GM18868 (cell line): ENCODE data around the gene BMF.

ENCODE experiments used
- ATAC-seq: cut with Tn5 transposase; IDR thresholded peaks from one replicate; pipeline ENCODE4 v1.9.1; 2021; ENCODE audit warnings: mild to moderate bottlenecking, moderate library complexity; ENCODE audit not compliant: unreplicated experiment

Gene BMF

GRCh38 chr15:40069178-40070165, 39.2 kb downstream of the BMF start:
- peak; percentile 62 for ATAC-seq

GRCh38 chr15:40067921-40068624, 40.6 kb downstream of the BMF start:
- no peak for ATAC-seq

- no peak for ATAC-seq
Observed at GRCh38 chr15:40066589-40066988, 42.1 kb downstream of the BMF start.

- ATAC-seq: no peak
Observed at GRCh38 chr15:40065166-40065565, 43.5 kb downstream of the BMF start.

- ATAC-seq: peak; percentile 65
Observed at GRCh38 chr15:40064231-40064894, 44.3 kb downstream of the BMF start.

- no peak for ATAC-seq
Observed at GRCh38 chr15:40063563-40064011, 45.1 kb downstream of the BMF start.

GRCh38 chr15:40062816-40063562, 45.7 kb downstream of the BMF start:
- ATAC-seq: no peak

GRCh38 chr15:40061212-40061901, 47.3 kb downstream of the BMF start:
- ATAC-seq: peak; percentile 38

GRCh38 chr15:40060236-40060961, 48.3 kb downstream of the BMF start:
- no peak for ATAC-seq

- no peak for ATAC-seq
Observed at GRCh38 chr15:40059821-40060220, 48.9 kb downstream of the BMF start.

GRCh38 chr15:40058476-40059140, 50.1 kb downstream of the BMF start:
- ATAC-seq: no peak

- no peak for ATAC-seq
Observed at GRCh38 chr15:40055576-40056293, 52.9 kb downstream of the BMF start.

GRCh38 chr15:40054855-40055575, 53.7 kb downstream of the BMF start:
- ATAC-seq: peak; percentile 67

- peak; percentile 48 for ATAC-seq
Observed at GRCh38 chr15:40054605-40054854, 54.1 kb downstream of the BMF start.

- ATAC-seq: peak; percentile 50
Observed at GRCh38 chr15:40053831-40054604, 54.7 kb downstream of the BMF start.

- ATAC-seq: no peak
Observed at GRCh38 chr15:40053079-40053830, 55.4 kb downstream of the BMF start.
